Kidney glomerular epithelial cell (primary cell): Measurements from ENCODE around the gene UBE2G1.
"Not testable (repeated sequence)": the region's sequence is repeated elsewhere in the genome, so short reads cannot be mapped to it uniquely, and the experiment has no call there.

Experiments
- DNase-seq: peaks from one replicate; lab custom pipeline; 2025; lab: John Stamatoyannopoulos, UW

Gene UBE2G1

GRCh38 chr17:4301066-4301465, 65.4 kb downstream of the UBE2G1 start:
- DNase-seq = no peak

- DNase-seq = no peak
Measured at GRCh38 chr17:4297351-4297750, 69.1 kb downstream of the UBE2G1 start.

- DNase-seq = no peak
Measured at GRCh38 chr17:4295686-4296085, 70.8 kb downstream of the UBE2G1 start.

DNA sequence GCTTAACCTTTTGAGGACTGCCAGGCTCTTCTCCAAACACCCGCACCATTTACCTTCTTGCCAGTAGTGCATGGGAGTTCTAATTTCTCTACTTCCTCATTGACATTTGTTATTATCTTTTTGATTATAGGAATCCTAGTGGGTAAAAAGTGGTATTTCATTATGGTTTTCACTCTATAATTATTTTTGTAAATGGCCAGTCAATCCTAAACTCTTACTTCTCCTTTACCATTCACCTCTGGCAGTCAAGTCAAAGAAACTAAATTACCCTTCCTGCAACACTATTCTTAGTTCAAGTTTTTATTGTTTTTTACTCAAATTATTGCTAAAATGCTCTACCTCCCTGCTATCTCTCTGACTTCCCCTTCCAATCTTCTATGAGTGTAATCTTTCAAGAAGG, 72.9 kb downstream of the UBE2G1 start:
- DNase-seq = no peak

DNA sequence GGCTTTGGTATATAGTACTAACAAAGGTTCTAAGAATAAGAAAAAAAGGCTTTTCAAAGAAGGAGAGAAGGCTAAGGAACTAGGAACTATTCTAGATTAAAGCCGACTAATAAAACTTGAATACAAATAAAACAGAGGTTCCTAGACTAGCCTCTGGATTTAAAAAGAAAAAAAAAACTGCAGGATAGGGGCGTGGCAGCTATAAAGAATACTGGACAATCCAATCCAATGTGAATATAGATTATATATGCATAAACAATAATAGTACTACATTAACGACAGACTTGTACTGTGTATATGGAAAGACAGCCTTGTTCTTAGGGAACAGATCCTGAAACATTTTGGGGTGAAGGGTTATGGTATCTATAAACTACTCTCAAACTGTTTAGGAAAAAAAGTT, 78.8 kb downstream of the UBE2G1 start:
- no peak for DNase-seq

GRCh38 chr17:4276514-4276913, 90.0 kb downstream of the UBE2G1 start:
- no peak for DNase-seq

DNA sequence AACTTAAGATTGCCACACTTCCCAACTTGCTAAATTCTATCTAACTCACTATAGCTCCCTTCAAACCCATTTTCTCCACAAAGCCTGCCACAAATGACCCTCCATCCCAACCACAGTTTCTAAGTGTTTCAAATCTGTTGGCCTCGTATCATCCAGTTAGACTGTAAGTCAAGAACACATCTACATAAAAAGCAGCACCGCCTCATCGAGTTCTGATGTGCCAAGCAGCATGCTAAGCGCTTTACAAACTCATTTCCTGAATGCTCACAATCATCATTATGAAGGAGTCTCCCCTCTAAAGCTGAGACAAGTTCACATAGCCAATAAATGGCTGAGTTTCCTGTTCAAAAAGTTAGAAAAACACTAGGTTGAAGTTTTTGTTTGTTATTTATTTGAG, 93.5 kb downstream of the UBE2G1 start:
- no peak for DNase-seq

DNA sequence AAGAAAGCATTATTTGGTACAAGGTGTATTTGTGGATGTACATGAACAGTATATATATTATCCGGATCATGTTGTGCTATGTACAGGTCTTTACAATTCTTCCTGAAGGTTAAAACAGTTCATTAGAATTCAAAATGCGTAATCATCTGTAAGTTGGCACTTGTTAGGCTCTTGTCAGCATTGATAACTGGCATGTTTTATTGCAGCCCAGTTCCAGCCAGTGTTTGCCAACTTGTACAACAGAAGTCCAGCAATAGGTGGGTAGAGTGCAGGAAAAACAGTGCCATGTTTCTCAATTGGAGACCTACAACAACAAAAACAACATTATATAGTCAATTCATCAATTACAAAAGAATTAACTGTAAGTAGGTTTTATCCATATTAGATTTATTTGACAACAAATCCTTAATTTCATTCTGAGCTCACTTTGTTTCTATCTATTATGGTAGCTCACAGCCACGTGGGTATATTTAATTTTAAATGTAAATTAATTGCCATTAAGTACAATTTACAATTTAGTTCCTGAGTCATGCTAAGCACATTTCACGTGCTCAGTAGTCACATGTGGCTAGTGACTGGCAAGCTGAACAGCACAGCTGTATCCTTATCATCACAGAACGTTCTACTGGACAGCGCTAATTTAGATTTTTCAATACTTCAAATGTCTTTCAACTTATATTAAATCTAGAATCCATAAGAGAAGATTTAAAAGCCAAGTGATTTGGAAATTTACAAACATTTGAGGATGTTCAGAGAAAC, 94.1 kb downstream of the UBE2G1 start:
- no peak for DNase-seq

DNA sequence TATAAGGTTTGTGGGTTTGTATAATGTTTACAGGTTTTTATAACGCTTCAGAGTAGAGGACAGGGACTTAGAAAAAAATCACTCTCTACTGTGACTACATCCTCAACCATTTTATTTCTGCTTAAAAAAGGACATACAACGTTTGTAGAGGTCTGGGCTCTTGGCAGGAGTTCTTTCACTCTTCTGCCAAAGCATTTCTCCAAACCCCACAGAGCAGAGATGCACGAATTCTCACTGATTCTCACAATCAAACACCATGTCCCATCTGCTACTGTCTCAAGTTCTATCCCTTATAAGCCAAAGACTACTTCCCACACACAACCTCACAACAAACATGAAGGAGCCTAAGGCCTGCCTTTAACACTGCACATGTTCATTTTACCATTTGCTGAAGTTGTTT, 95.7 kb downstream of the UBE2G1 start:
- DNase-seq = no peak

DNA sequence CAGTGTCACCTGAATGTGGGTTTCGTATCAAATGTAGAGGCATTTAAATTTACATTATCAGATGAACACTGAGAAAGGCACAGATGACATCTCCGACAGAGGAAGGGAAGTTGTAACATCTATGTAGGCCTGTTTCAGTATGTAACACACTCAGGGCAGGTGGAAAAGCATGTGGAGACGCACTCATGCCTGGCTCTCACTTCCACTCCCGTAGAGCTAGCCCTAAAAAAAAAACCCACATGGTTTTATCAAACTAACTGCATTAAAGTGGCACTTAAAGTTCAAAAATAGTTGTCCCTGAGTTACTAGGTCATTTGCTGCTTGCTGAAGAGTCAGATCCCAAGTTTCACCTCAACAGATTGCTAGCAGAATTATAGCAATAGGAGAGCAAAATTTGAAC, 96.6 kb downstream of the UBE2G1 start:
- no peak for DNase-seq

DNA sequence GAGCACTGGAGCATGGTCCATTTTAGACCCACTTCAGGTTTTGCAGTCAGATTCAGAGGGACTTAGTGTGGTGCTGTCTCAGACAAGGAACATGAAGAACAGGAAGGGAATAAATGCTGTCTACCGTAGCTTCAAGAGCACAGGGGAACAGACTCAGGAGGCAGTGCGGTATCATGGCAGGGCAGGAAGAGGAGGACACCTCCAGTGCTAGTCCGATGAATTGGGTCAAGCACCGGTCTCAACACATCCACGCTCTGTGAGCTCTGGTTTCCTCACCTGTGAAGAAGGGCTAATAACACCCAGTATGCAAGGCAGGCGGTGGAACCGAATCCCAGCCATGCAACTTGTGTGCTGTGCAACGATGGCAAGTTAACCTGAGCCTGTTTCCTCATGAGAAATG, 99.1 kb downstream of the UBE2G1 start:
- no peak for DNase-seq

DNA sequence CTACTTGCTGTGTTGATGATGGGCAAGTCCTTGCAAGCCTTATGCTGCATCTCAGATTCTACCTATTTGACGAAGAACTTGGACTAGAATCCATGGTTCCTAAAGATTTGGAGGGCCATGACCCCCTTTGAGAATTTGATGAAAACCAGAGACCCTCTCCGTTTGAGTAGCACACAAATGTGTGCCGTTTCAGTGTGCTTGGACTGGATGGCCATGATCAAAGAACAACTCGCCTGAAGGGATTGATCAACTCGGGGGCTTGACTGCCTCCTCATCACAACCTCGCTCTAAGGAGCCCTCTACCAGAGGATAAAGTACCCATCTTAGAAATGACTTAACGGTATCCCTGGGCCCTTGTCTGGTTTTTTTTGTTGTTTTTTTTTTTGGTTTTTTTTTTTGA, 99.9 kb downstream of the UBE2G1 start:
- no peak for DNase-seq

- peak; percentile 92 for DNase-seq
Measured at GRCh38 chr17:4263282-4264215, 102.9 kb downstream of the UBE2G1 start, which contains the start of gene ANKFY1. Gene ANKFY1 (minus strand): TSS chr17:4263979. CDS start chr17:4263941, 38 bp downstream.

GRCh38 chr17:4262703-4263102, 103.8 kb downstream of the UBE2G1 start:
- DNase-seq = no peak

DNA sequence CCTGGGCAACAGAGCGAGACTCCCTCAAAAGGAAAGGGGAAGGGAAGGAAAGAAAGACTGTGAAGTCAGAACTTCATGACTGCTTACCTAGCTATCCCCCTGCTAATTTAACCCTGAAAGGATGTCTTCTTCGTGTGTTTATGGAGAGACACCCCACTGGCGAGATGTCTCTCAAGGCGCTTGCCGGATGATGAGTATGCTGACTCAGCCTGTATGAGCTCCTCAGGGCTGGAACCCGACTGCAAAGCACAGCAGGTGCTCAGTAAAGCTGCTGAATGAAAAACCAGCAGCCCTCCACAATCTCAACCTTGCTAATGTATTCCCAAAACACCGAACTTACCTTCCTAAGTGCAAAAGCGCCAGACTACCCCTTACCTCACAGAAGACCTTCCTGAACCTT, 105.0 kb downstream of the UBE2G1 start:
- DNase-seq = no peak

DNA sequence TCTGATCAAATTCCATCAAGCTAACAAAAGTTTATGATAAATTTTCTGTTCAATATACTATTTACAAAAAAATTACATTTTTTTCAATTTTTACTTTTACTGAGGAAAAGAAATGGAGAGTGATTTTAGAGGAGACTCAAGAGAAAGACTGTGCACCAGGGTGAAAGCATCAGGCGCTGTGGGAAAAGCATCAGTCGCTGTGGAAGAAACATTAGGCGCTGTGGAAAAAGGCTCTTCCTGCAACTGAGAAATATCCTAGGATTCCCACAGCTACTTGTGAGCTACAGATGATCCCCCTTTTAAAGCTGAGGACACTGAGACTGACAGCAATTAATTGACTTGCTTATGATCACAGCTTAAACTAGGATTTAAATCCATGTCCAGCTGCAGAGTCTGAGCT, 107.6 kb downstream of the UBE2G1 start:
- DNase-seq = no peak

DNA sequence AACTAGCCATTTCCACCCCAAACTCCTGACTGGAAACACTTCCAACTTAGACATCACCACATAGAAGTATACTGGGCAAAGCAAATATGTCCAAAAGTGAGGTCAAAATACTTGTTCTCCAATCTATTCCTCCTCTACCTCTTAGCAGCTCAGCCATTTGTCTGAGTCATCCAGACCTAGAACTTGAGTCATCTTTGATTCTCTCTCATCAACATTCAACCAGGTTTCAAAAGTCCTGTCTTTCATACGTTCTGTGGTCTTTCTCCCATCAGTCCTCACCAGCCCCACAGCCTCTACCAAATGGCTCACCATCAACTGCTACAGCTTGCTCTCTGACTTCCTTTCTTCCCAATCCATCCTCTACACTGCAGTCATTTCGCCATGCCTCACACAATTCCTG, 109.5 kb downstream of the UBE2G1 start:
- no peak for DNase-seq

DNA sequence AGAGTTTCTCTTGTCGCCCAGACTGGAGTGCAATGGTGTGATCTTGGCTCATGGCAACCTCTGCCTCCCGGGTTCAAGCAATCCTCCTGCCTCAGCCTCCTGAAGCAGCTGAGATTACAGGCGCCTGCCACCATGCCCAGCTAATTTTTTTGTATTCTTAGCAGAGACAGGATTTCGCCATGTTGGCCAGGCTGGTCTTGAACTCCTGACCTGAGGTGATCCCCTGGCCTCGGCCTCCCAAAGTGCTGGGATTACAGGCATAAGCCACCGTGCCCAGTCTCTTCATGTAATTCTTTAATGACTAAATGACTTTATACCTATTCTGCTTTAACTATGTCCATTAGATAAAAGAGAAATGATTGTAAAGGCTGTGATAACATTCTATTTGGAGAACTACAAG, 111.2 kb downstream of the UBE2G1 start:
- not testable (repeated sequence) for DNase-seq

GRCh38 chr17:4250887-4251286, 115.6 kb downstream of the UBE2G1 start:
- no peak for DNase-seq

DNA sequence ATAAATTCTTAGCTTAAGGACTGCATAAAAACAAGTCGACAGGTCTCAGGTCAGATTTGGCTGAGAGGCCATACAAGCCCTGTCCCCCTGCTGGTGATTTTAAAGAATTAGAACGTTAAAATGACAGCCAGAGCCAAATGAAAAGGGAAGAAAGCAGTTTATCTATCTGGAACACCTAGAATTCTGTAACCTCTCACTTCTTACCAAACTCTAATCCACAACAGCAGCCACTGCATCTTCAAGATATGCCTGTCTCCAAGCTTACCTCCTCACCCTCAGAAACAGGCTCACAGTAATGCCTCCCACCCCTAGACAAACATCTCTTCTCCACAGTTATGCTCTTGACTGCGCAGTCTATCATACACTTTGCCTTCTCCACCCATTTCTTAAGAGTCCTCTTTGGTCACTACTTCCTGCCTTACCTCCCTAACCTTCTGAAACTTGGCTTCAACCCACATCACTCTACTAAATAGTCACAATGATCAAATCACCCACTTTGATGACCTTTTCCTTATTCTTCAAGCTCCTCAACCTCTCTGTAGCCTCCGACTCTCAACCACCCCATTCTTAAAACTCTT, 116.9 kb downstream of the UBE2G1 start:
- DNase-seq = no peak

DNA sequence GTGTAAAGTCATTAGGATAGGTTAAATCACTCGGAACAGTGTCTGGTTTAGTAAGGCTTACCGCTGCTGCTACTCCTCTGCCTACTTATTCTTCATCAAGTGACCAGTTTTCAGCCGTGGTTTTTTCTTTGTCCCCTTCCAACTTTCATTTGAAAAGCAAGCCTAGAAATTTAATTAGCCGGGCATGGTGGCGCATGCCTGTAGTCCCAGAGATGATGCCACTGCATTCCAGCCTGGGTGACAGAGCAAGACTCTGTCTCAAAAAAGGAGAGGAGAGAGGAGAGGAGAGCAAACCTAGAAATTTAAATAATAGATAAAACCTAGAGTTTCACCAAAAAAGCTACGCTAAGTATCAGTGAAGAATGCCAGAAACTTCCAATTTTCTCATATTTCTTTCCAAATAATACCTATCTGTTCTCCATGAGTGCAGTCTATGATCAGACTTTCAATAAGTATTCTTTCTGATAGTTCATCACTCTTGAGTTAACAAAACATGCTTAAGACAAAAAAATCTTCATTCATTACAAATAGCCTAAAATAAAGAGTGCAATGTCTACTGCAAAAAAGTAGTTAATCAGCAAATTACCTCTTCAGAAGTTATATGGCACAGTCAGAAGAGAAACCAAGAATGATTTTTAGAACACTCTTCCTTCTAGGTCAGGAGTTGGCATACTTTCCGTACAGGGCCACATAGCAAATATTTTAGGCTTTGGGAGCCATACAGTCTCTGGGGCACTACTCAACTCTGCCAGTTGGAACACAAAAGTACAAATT, 117.8 kb downstream of the UBE2G1 start:
- DNase-seq = no peak

DNA sequence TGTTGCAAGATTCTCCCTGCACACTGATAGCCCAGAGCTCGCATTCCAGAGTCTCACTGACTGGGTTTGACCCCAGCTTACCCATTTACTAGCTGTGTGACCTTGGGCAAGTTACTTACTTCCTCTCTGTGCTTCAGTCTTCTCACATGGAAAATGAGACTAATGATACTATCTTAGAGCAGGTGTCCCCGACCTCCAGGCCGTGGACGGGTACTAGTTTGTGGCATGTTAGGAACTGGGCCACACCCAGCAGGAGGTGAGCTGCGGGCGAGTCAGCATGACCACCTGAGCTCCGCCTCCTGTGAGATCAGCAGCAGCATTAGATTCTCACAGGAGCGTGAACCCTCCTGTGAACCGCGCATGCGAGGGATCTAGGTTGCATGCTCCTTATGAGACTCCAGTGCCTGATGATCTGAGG, 118.5 kb downstream of the UBE2G1 start:
- DNase-seq = no peak
